GM15510 (cell line): ENCODE measurements around the gene YIPF4.
A peak's percentile ranks its signal among the peaks of the same experiment; 100 is the strongest.

Experiments used
- POLR2A ChIP-seq: IDR thresholded peaks from 3 replicates; pipeline ENCODE4 v1.6.1; 2011; ENCODE audit warnings: borderline replicate concordance; ENCODE audit not compliant: insufficient read length; ENCODE audit errors: extremely low read depth

The YIPF4 gene

GRCh38 chr2:32277674-32278477 lies at the start of gene YIPF4:
Gene YIPF4, plus strand, starts transcription at chr2:32277904. Its CDS starts 252 bp downstream, at chr2:32278156.
- peak; percentile 71 for TF ChIP-seq POLR2A

GRCh38 chr2:32228181-32228580 lies 49.5 kb upstream of the YIPF4 start:
- TF ChIP-seq POLR2A, result no peak

GRCh38 chr2:32229635-32230034 lies 48.1 kb upstream of the YIPF4 start:
- no peak for TF ChIP-seq POLR2A

GRCh38 chr2:32231959-32232358 lies 45.7 kb upstream of the YIPF4 start:
- no peak for TF ChIP-seq POLR2A

- TF ChIP-seq POLR2A, result no peak
These were observed 42.4 kb upstream of the YIPF4 start for GRCh38 chr2:32235315-32235714.

- no peak for TF ChIP-seq POLR2A
These were observed 40.2 kb upstream of the YIPF4 start for GRCh38 chr2:32237488-32237887.

GRCh38 chr2:32237996-32238395 lies 39.7 kb upstream of the YIPF4 start:
- no peak for TF ChIP-seq POLR2A

- TF ChIP-seq POLR2A, result no peak
These were observed 35.4 kb upstream of the YIPF4 start for GRCh38 chr2:32242331-32242730.

- TF ChIP-seq POLR2A, result no peak
These were observed 30.8 kb upstream of the YIPF4 start for GRCh38 chr2:32246911-32247310.

GRCh38 chr2:32248299-32248698 lies 29.4 kb upstream of the YIPF4 start:
- no peak for TF ChIP-seq POLR2A

- no peak for TF ChIP-seq POLR2A
These were observed 27.9 kb upstream of the YIPF4 start for GRCh38 chr2:32249731-32250236.

GRCh38 chr2:32250290-32250689 lies 27.4 kb upstream of the YIPF4 start:
- TF ChIP-seq POLR2A, result no peak

- TF ChIP-seq POLR2A, result no peak
These were observed 19.5 kb upstream of the YIPF4 start for GRCh38 chr2:32258242-32258641.

- TF ChIP-seq POLR2A, result no peak
These were observed 17.3 kb upstream of the YIPF4 start for GRCh38 chr2:32260376-32260775.

GRCh38 chr2:32262105-32262504 lies 15.6 kb upstream of the YIPF4 start:
- no peak for TF ChIP-seq POLR2A

- TF ChIP-seq POLR2A, result no peak
These were observed 13.1 kb upstream of the YIPF4 start, which contains the start of gene NLRC4 for GRCh38 chr2:32264422-32265105. Gene NLRC4, minus strand, starts transcription at chr2:32264886. Its CDS starts 8,111 bp downstream, at chr2:32256775.
